CD4-positive, alpha-beta memory T cell (primary cell): Measurements from ENCODE around the gene DPH3. TPM values are rescaled to one million over a fixed set of nuclear protein-coding genes. Genes with fewer than 3 reads are reported as not detected.

ENCODE experiments used
- CTCF ChIA-PET: fragments of 350-600 bp; sonication (Branson Sonifier 250); formaldehyde crosslinking; loops from one replicate; lab custom pipeline; 2021; ENCODE audit warnings: inconsistent platforms; ENCODE audit not compliant: partially characterized antibody; lab: Charles Lee
- POLR2A ChIA-PET: fragments of 350-600 bp; sonication (Branson Sonifier 250); formaldehyde crosslinking; loops from one replicate; lab custom pipeline; 2021; ENCODE audit not compliant: partially characterized antibody; lab: Charles Lee
- DNase-seq, 5 donors: peaks; one replicate each; pipeline versions ENCODE4 v3.0.0 to v3.0.0-alpha.2; 2020 to 2022; ENCODE audit warnings: mixed read lengths in 1 of 5
- H3K27ac ChIP-seq: one replicate; pipeline ENCODE4 v1.7.0; 2013; ENCODE audit warnings: low read depth, low read length
- H3K27me3 ChIP-seq: 2 replicates; pipeline ENCODE4 v1.7.0; 2013; ENCODE audit warnings: mild to moderate bottlenecking, low read length, moderate library complexity; ENCODE audit not compliant: insufficient read depth
- H3K36me3 ChIP-seq: 2 replicates; pipeline ENCODE4 v1.7.0; 2013; ENCODE audit warnings: mild to moderate bottlenecking, low read length, moderate library complexity; ENCODE audit not compliant: insufficient read depth
- H3K4me1 ChIP-seq: 2 replicates; pipeline ENCODE4 v1.7.0; 2013; ENCODE audit warnings: mild to moderate bottlenecking, low read length, moderate library complexity; ENCODE audit not compliant: insufficient read depth
- H3K4me3 ChIP-seq, 2 donors: one replicate each; pipeline ENCODE4 v1.7.0; 2013; ENCODE audit warnings: low read length in 2 of 2, mild to moderate bottlenecking in 1 of 2
- H3K9me3 ChIP-seq, 2 donors: one replicate each; pipeline ENCODE4 v1.7.0; 2013; ENCODE audit warnings: low read length in 2 of 2, control low read depth in 1 of 2; ENCODE audit not compliant: control insufficient read depth in 1 of 2
- H3K27ac Mint-ChIP-seq, 7 donors: one replicate each; pipeline ENCODE4 v1.8.0; 2020 to 2021; ENCODE audit warnings: mixed read lengths in 7 of 7, mild to moderate bottlenecking in 6 of 7, inconsistent platforms in 3 of 7, moderate library complexity in 3 of 7
- H3K27me3 Mint-ChIP-seq, 2 donors: one replicate each; pipeline ENCODE4 v1.8.0; 2020 to 2021; ENCODE audit warnings: mixed read lengths in 2 of 2
- H3K36me3 Mint-ChIP-seq, 2 donors: one replicate each; pipeline ENCODE4 v1.8.0; 2020 to 2021; ENCODE audit warnings: mixed read lengths in 2 of 2, inconsistent platforms in 1 of 2, mild to moderate bottlenecking in 1 of 2
- H3K4me1 Mint-ChIP-seq, 4 donors: one replicate each; pipeline ENCODE4 v1.8.0; 2020 to 2021; ENCODE audit warnings: mixed read lengths in 4 of 4, mild to moderate bottlenecking in 1 of 4
- H3K4me3 Mint-ChIP-seq, 8 donors: one replicate each; pipeline ENCODE4 v1.8.0; 2020 to 2021; ENCODE audit warnings: mixed read lengths in 8 of 8, mild to moderate bottlenecking in 7 of 8, moderate library complexity in 6 of 8, inconsistent platforms in 3 of 8
- H3K9me3 Mint-ChIP-seq, 8 donors: one replicate each; pipeline ENCODE4 v1.8.0; 2020 to 2021; ENCODE audit warnings: mixed read lengths in 8 of 8, mild to moderate bottlenecking in 5 of 8, inconsistent platforms in 3 of 8, moderate library complexity in 1 of 8
- intact Hi-C: fragments of 100-400 bp; cut with micrococcal nuclease; formaldehyde crosslinking; loops from one replicate; pipeline ENCODE4 v1.15.1; 2023
- polyA plus RNA-seq, 2 donors: library from polyadenylated mRNA; unstranded; fragments of 300-500 nt; fragmentation: Illumina TruSeq; gene quantifications; one replicate each; pipeline ENCODE4 v1.2.3, GENCODE V29; 2021
- total RNA-seq, 2 experiments: library from RNA; stranded (reverse); gene quantifications; one replicate each; pipeline ENCODE4 v1.2.3, GENCODE V29; 2021

The DPH3 gene
- total and polyA plus RNA-seq, 4 experiments from 2014 or later, result 15.2 to 39.7 (median 17.5) TPM

GRCh38 chr3:16236856-16237393, 27.8 kb downstream of the DPH3 start:
- H3K27ac ChIP-seq, result no peak overlapping the region
- no peak overlapping the region for H3K4me3 Mint-ChIP-seq
- peaks cover 4 to 6% of the 10 kb centered on the region in 2 donors for H3K27me3 Mint-ChIP-seq
- H3K4me3 ChIP-seq, result no peak overlapping the region
- CTCF ChIA-PET, result interaction anchor here (1.0 kb wide), 1 partner anchor 11 kb away, joined by 4 read pairs; no protein-coding TSS in a partner anchor
- no peaks in the 10 kb centered on the region for H3K27me3 ChIP-seq
- H3K36me3 ChIP-seq, result no peaks in the 10 kb centered on the region
- no peaks in the 10 kb centered on the region for H3K4me1 ChIP-seq
- no peak for DNase-seq
- H3K9me3 Mint-ChIP-seq, result peaks cover 0 to 3% (median 0%) of the 10 kb centered on the region in 8 donors
- peaks cover 0 to 2% (median 0%) of the 10 kb centered on the region in 4 donors for H3K4me1 Mint-ChIP-seq
- POLR2A ChIA-PET, result no interaction called here
- intact Hi-C loops, result no loop called here
- H3K9me3 ChIP-seq, result no peaks in the 10 kb centered on the region
- no peaks in the 10 kb centered on the region for H3K36me3 Mint-ChIP-seq
- H3K27ac Mint-ChIP-seq, result no peak overlapping the region

- Histone ChIP-seq H3K4me1 (no peaks in the 10 kb centered on the region), H3K36me3 (no peaks in the 10 kb centered on the region), H3K9me3 (no peaks in the 10 kb centered on the region), H3K27ac (no peak overlapping the region), H3K27me3 (no peaks in the 10 kb centered on the region), H3K4me3 (no peak overlapping the region)
- Mint-ChIP-seq H3K36me3 (no peaks in the 10 kb centered on the region), H3K27ac (no peak overlapping the region), H3K4me3 (no peak overlapping the region), H3K4me1 (peaks cover 0 to 2% (median 0%) of the 10 kb centered on the region in 4 donors), H3K9me3 (peaks cover 0 to 3% (median 0%) of the 10 kb centered on the region in 8 donors), H3K27me3 (peaks cover 4 to 6% of the 10 kb centered on the region in 2 donors)
- ChIA-PET CTCF (interaction anchor here (1.0 kb wide), 1 partner anchor 11 kb away, joined by 4 read pairs; no protein-coding TSS in a partner anchor), POLR2A (no interaction called here)
- DNase-seq, result no peak
- intact Hi-C loops, result no loop called here
These were observed 28.6 kb downstream of the DPH3 start for GRCh38 chr3:16236030-16236639.

- H3K9me3 Mint-ChIP-seq, result peaks cover 0 to 3% (median 0%) of the 10 kb centered on the region in 8 donors
- no peak overlapping the region for H3K4me3 ChIP-seq
- intact Hi-C loops, result no loop called here
- peaks cover 5 to 6% of the 10 kb centered on the region in 2 donors for H3K27me3 Mint-ChIP-seq
- CTCF ChIA-PET, result interaction anchor here (0.7 kb wide), 1 partner anchor 1140 kb away, joined by 3 read pairs; no protein-coding TSS in a partner anchor
- DNase-seq, result no peak
- no peaks in the 10 kb centered on the region for H3K4me1 ChIP-seq
- H3K36me3 ChIP-seq, result no peaks in the 10 kb centered on the region
- H3K27me3 ChIP-seq, result no peaks in the 10 kb centered on the region
- H3K4me3 Mint-ChIP-seq, result no peak overlapping the region
- H3K4me1 Mint-ChIP-seq, result no peaks in the 10 kb centered on the region
- H3K9me3 ChIP-seq, result no peaks in the 10 kb centered on the region
- no peaks in the 10 kb centered on the region for H3K36me3 Mint-ChIP-seq
- H3K27ac Mint-ChIP-seq, result no peak overlapping the region
- POLR2A ChIA-PET, result no interaction called here
- no peak overlapping the region for H3K27ac ChIP-seq
These were observed 30.5 kb downstream of the DPH3 start for GRCh38 chr3:16234281-16234680.

GRCh38 chr3:16233806-16234205, 30.9 kb downstream of the DPH3 start:
- H3K27ac ChIP-seq, result no peak overlapping the region
- CTCF ChIA-PET, result interaction anchor here (1.3 kb wide), 1 partner anchor 14 kb away, joined by 5 read pairs; no protein-coding TSS in a partner anchor

GRCh38 chr3:16231983-16232382, 32.8 kb downstream of the DPH3 start:
- DNase-seq, result no peak
- no peaks in the 10 kb centered on the region for H3K27me3 ChIP-seq
- no peaks in the 10 kb centered on the region for H3K4me1 ChIP-seq
- ChIA-PET POLR2A (no interaction called here), CTCF (no interaction called here)
- intact Hi-C loops, result no loop called here
- H3K9me3 ChIP-seq, result no peaks in the 10 kb centered on the region
- no peaks in the 10 kb centered on the region for H3K36me3 Mint-ChIP-seq
- no peak overlapping the region for H3K27ac Mint-ChIP-seq
- H3K9me3 Mint-ChIP-seq, result peaks cover 0 to 3% (median 0%) of the 10 kb centered on the region in 8 donors
- no peaks in the 10 kb centered on the region for H3K4me1 Mint-ChIP-seq
- peaks cover 5 to 6% of the 10 kb centered on the region in 2 donors for H3K27me3 Mint-ChIP-seq
- H3K4me3 Mint-ChIP-seq, result no peak overlapping the region
- H3K27ac ChIP-seq, result no peak overlapping the region
- no peak overlapping the region for H3K4me3 ChIP-seq
- no peaks in the 10 kb centered on the region for H3K36me3 ChIP-seq

More at GRCh38 chr3:16233806-16234205, 30.9 kb downstream of the DPH3 start:
- H3K9me3 Mint-ChIP-seq, result peaks cover 0 to 3% (median 0%) of the 10 kb centered on the region in 8 donors
- no peak overlapping the region for H3K27ac Mint-ChIP-seq
- H3K27me3 Mint-ChIP-seq, result peaks cover 5 to 6% of the 10 kb centered on the region in 2 donors
- H3K4me3 ChIP-seq, result no peak overlapping the region
- intact Hi-C loops, result no loop called here
- H3K36me3 Mint-ChIP-seq, result no peaks in the 10 kb centered on the region
- H3K27me3 ChIP-seq, result no peaks in the 10 kb centered on the region
- no peaks in the 10 kb centered on the region for H3K9me3 ChIP-seq
- H3K4me3 Mint-ChIP-seq, result no peak overlapping the region
- no peak for DNase-seq
- POLR2A ChIA-PET, result no interaction called here
- H3K36me3 ChIP-seq, result no peaks in the 10 kb centered on the region
- no peaks in the 10 kb centered on the region for H3K4me1 ChIP-seq
- no peaks in the 10 kb centered on the region for H3K4me1 Mint-ChIP-seq

- intact Hi-C loops, result no loop called here
- DNase-seq, result no peak
- Histone ChIP-seq H3K36me3 (no peaks in the 10 kb centered on the region), H3K9me3 (no peaks in the 10 kb centered on the region), H3K4me1 (no peaks in the 10 kb centered on the region), H3K27me3 (no peaks in the 10 kb centered on the region), H3K4me3 (no peak overlapping the region), H3K27ac (no peak overlapping the region)
- Mint-ChIP-seq H3K4me1 (no peaks in the 10 kb centered on the region), H3K36me3 (no peaks in the 10 kb centered on the region), H3K4me3 (no peak overlapping the region), H3K9me3 (peaks cover 0 to 6% (median 0%) of the 10 kb centered on the region in 8 donors), H3K27ac (no peak overlapping the region), H3K27me3 (peaks cover 6 to 7% of the 10 kb centered on the region in 2 donors)
- ChIA-PET POLR2A (no interaction called here), CTCF (no interaction called here)
These were observed 35.1 kb downstream of the DPH3 start for GRCh38 chr3:16229681-16230080.

GRCh38 chr3:16227566-16227965, 37.2 kb downstream of the DPH3 start:
- Histone ChIP-seq H3K27me3 (no peaks in the 10 kb centered on the region), H3K4me1 (no peaks in the 10 kb centered on the region), H3K36me3 (no peaks in the 10 kb centered on the region), H3K4me3 (no peak overlapping the region), H3K9me3 (no peaks in the 10 kb centered on the region), H3K27ac (no peak overlapping the region)
- ChIA-PET CTCF (no interaction called here), POLR2A (no interaction called here)
- no peak overlapping the region for H3K4me3 Mint-ChIP-seq
- no peaks in the 10 kb centered on the region for H3K36me3 Mint-ChIP-seq
- H3K9me3 Mint-ChIP-seq, result peaks cover 0 to 5% (median 0%) of the 10 kb centered on the region in 8 donors
- peaks cover 0 to 3% of the 10 kb centered on the region in 2 donors for H3K27me3 Mint-ChIP-seq
- peaks cover 0 to 2% (median 0%) of the 10 kb centered on the region in 4 donors for H3K4me1 Mint-ChIP-seq
- DNase-seq, result no peak
- intact Hi-C loops, result no loop called here
- no peak overlapping the region for H3K27ac Mint-ChIP-seq
